ENCODE results near the gene NKD2.

GRCh38 chr5:966941-967340, 41.7 kb upstream of the NKD2 start:
- TF ChIP-seq POLR2AphosphoS5 (IDR thresholded peaks at IDR 0.05; ENCODE audit: low read depth, low read length) (no peak), TCF7L2 (IDR thresholded peaks at IDR 0.05; ENCODE audit: low read depth, low read length) (no peak), REST (IDR thresholded peaks at IDR 0.05; ENCODE audit: insufficient read depth in 1 of 2, low read depth in 2 of 2, low read length in 1 of 2) (no peak), SIN3A (IDR thresholded peaks at IDR 0.05; ENCODE audit: borderline replicate concordance, insufficient read depth, low read depth, low read length) (no peak)
- TF ChIP-seq, protein P1, sequence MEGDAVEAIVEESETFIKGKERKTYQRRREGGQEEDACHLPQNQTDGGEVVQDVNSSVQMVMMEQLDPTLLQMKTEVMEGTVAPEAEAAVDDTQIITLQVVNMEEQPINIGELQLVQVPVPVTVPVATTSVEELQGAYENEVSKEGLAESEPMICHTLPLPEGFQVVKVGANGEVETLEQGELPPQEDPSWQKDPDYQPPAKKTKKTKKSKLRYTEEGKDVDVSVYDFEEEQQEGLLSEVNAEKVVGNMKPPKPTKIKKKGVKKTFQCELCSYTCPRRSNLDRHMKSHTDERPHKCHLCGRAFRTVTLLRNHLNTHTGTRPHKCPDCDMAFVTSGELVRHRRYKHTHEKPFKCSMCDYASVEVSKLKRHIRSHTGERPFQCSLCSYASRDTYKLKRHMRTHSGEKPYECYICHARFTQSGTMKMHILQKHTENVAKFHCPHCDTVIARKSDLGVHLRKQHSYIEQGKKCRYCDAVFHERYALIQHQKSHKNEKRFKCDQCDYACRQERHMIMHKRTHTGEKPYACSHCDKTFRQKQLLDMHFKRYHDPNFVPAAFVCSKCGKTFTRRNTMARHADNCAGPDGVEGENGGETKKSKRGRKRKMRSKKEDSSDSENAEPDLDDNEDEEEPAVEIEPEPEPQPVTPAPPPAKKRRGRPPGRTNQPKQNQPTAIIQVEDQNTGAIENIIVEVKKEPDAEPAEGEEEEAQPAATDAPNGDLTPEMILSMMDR (IDR thresholded peaks at IDR 0.05) = no peak

Measured in Panc1 (cell line).